Measurements from ENCODE around the gene LAMA4. TPM values are rescaled to one million over a fixed set of nuclear protein-coding genes. Genes with fewer than 3 reads are reported as not detected.

Gene LAMA4
- total RNA-seq, 1 experiment from 2014 or later = not detected

- Histone ChIP-seq H3K27ac (ENCODE audit: low read length) (no peak overlapping the region), H3K27me3 (ENCODE audit: low read length) (no peaks in the 10 kb centered on the region), H3K4me3 (ENCODE audit: low read length) (no peak overlapping the region), H3K4me1 (ENCODE audit: low read length) (no peaks in the 10 kb centered on the region), H3K9ac (ENCODE audit: low read length) (no peak overlapping the region), H4K20me1 (ENCODE audit: insufficient read depth, low read depth, low read length) (no peaks in the 10 kb centered on the region), H3K79me2 (ENCODE audit: low read length) (no peaks in the 10 kb centered on the region), H3K36me3 (ENCODE audit: insufficient read depth, low read length) (no peaks in the 10 kb centered on the region), H3K9me3 (ENCODE audit: low read length) (no peaks in the 10 kb centered on the region), H3K9me2 (replicated peaks; ENCODE audit: insufficient read depth, low read length) (no peaks in the 10 kb centered on the region), H3K4me2 (ENCODE audit: low read depth, low read length, poor library complexity, severe bottlenecking) (no peak overlapping the region), H2AFZ (ENCODE audit: low read length) (no peak overlapping the region)
- DNase-seq = no peak
Measured at GRCh38 chr6:112237595-112237994, 16.8 kb downstream of the LAMA4 start.

GRCh38 chr6:112237066-112237465 lies 17.3 kb downstream of the LAMA4 start:
- H3K4me1 ChIP-seq (ENCODE audit: low read length) = no peaks in the 10 kb centered on the region
- no peaks in the 10 kb centered on the region for H3K27me3 ChIP-seq (ENCODE audit: low read length)
- H3K4me2 ChIP-seq (ENCODE audit: low read depth, low read length, poor library complexity, severe bottlenecking) = no peak overlapping the region
- H3K9ac ChIP-seq (ENCODE audit: low read length) = no peak overlapping the region
- no peaks in the 10 kb centered on the region for H3K36me3 ChIP-seq (ENCODE audit: insufficient read depth, low read length)
- no peak for DNase-seq
- H3K9me3 ChIP-seq (ENCODE audit: low read length) = no peaks in the 10 kb centered on the region
- no peaks in the 10 kb centered on the region for H3K9me2 ChIP-seq (replicated peaks; ENCODE audit: insufficient read depth, low read length)
- H3K27ac ChIP-seq (ENCODE audit: low read length) = no peak overlapping the region
- H2AFZ ChIP-seq (ENCODE audit: low read length) = no peak overlapping the region
- H4K20me1 ChIP-seq (ENCODE audit: insufficient read depth, low read depth, low read length) = no peaks in the 10 kb centered on the region
- no peak overlapping the region for H3K4me3 ChIP-seq (ENCODE audit: low read length)
- H3K79me2 ChIP-seq (ENCODE audit: low read length) = no peaks in the 10 kb centered on the region

- no peak for DNase-seq
- Histone ChIP-seq H3K79me2 (ENCODE audit: low read length) (no peaks in the 10 kb centered on the region), H3K4me3 (ENCODE audit: low read length) (no peak overlapping the region), H3K4me1 (ENCODE audit: low read length) (no peaks in the 10 kb centered on the region), H3K27me3 (ENCODE audit: low read length) (no peaks in the 10 kb centered on the region), H4K20me1 (ENCODE audit: insufficient read depth, low read depth, low read length) (no peaks in the 10 kb centered on the region), H2AFZ (ENCODE audit: low read length) (no peak overlapping the region), H3K9me3 (ENCODE audit: low read length) (no peaks in the 10 kb centered on the region), H3K27ac (ENCODE audit: low read length) (no peak overlapping the region), H3K9ac (ENCODE audit: low read length) (no peak overlapping the region), H3K4me2 (ENCODE audit: low read depth, low read length, poor library complexity, severe bottlenecking) (no peak overlapping the region), H3K36me3 (ENCODE audit: insufficient read depth, low read length) (no peaks in the 10 kb centered on the region), H3K9me2 (replicated peaks; ENCODE audit: insufficient read depth, low read length) (no peaks in the 10 kb centered on the region)
Measured at GRCh38 chr6:112235956-112236355, 18.4 kb downstream of the LAMA4 start.

GRCh38 chr6:112234601-112235000 lies 19.8 kb downstream of the LAMA4 start:
- Histone ChIP-seq H3K79me2 (ENCODE audit: low read length) (no peaks in the 10 kb centered on the region), H3K4me1 (ENCODE audit: low read length) (no peaks in the 10 kb centered on the region), H2AFZ (ENCODE audit: low read length) (no peak overlapping the region), H3K4me2 (ENCODE audit: low read depth, low read length, poor library complexity, severe bottlenecking) (no peak overlapping the region), H3K4me3 (ENCODE audit: low read length) (no peak overlapping the region), H3K27me3 (ENCODE audit: low read length) (no peaks in the 10 kb centered on the region), H3K27ac (ENCODE audit: low read length) (no peak overlapping the region), H3K36me3 (ENCODE audit: insufficient read depth, low read length) (no peaks in the 10 kb centered on the region), H3K9me2 (replicated peaks; ENCODE audit: insufficient read depth, low read length) (no peaks in the 10 kb centered on the region), H4K20me1 (ENCODE audit: insufficient read depth, low read depth, low read length) (no peaks in the 10 kb centered on the region), H3K9ac (ENCODE audit: low read length) (no peak overlapping the region), H3K9me3 (ENCODE audit: low read length) (no peaks in the 10 kb centered on the region)
- no peak for DNase-seq

- no peak overlapping the region for H3K27ac ChIP-seq (ENCODE audit: low read length)
- no peak overlapping the region for H3K4me3 ChIP-seq (ENCODE audit: low read length)
- DNase-seq = no peak
- H3K4me2 ChIP-seq (ENCODE audit: low read depth, low read length, poor library complexity, severe bottlenecking) = no peak overlapping the region
- no peaks in the 10 kb centered on the region for H3K27me3 ChIP-seq (ENCODE audit: low read length)
- H4K20me1 ChIP-seq (ENCODE audit: insufficient read depth, low read depth, low read length) = no peaks in the 10 kb centered on the region
- H2AFZ ChIP-seq (ENCODE audit: low read length) = no peak overlapping the region
- H3K36me3 ChIP-seq (ENCODE audit: insufficient read depth, low read length) = no peaks in the 10 kb centered on the region
- H3K79me2 ChIP-seq (ENCODE audit: low read length) = no peaks in the 10 kb centered on the region
- no peak overlapping the region for H3K9ac ChIP-seq (ENCODE audit: low read length)
- H3K4me1 ChIP-seq (ENCODE audit: low read length) = no peaks in the 10 kb centered on the region
- no peaks in the 10 kb centered on the region for H3K9me2 ChIP-seq (replicated peaks; ENCODE audit: insufficient read depth, low read length)
- H3K9me3 ChIP-seq (ENCODE audit: low read length) = no peaks in the 10 kb centered on the region
Measured at GRCh38 chr6:112233847-112234246, 20.5 kb downstream of the LAMA4 start.

- H3K4me2 ChIP-seq (ENCODE audit: low read depth, low read length, poor library complexity, severe bottlenecking) = no peak overlapping the region
- no peak overlapping the region for H2AFZ ChIP-seq (ENCODE audit: low read length)
- DNase-seq = no peak
- no peak overlapping the region for H3K27ac ChIP-seq (ENCODE audit: low read length)
- no peaks in the 10 kb centered on the region for H3K79me2 ChIP-seq (ENCODE audit: low read length)
- H3K4me1 ChIP-seq (ENCODE audit: low read length) = no peaks in the 10 kb centered on the region
- no peak overlapping the region for H3K9ac ChIP-seq (ENCODE audit: low read length)
- no peaks in the 10 kb centered on the region for H3K9me2 ChIP-seq (replicated peaks; ENCODE audit: insufficient read depth, low read length)
- H3K36me3 ChIP-seq (ENCODE audit: insufficient read depth, low read length) = no peaks in the 10 kb centered on the region
- H3K27me3 ChIP-seq (ENCODE audit: low read length) = no peaks in the 10 kb centered on the region
- no peak overlapping the region for H3K4me3 ChIP-seq (ENCODE audit: low read length)
- no peaks in the 10 kb centered on the region for H3K9me3 ChIP-seq (ENCODE audit: low read length)
- H4K20me1 ChIP-seq (ENCODE audit: insufficient read depth, low read depth, low read length) = no peaks in the 10 kb centered on the region
Measured at GRCh38 chr6:112232845-112233256, 21.5 kb downstream of the LAMA4 start.

GRCh38 chr6:112231594-112232060 lies 22.7 kb downstream of the LAMA4 start:
- no peak for DNase-seq
- H3K4me3 ChIP-seq (ENCODE audit: low read length) = no peak overlapping the region
- H3K4me1 ChIP-seq (ENCODE audit: low read length) = no peaks in the 10 kb centered on the region
- no peaks in the 10 kb centered on the region for H3K9me3 ChIP-seq (ENCODE audit: low read length)
- H2AFZ ChIP-seq (ENCODE audit: low read length) = no peak overlapping the region
- no peak overlapping the region for H3K27ac ChIP-seq (ENCODE audit: low read length)
- H3K9ac ChIP-seq (ENCODE audit: low read length) = no peak overlapping the region
- H4K20me1 ChIP-seq (ENCODE audit: insufficient read depth, low read depth, low read length) = no peaks in the 10 kb centered on the region
- no peaks in the 10 kb centered on the region for H3K9me2 ChIP-seq (replicated peaks; ENCODE audit: insufficient read depth, low read length)
- H3K27me3 ChIP-seq (ENCODE audit: low read length) = no peaks in the 10 kb centered on the region
- H3K36me3 ChIP-seq (ENCODE audit: insufficient read depth, low read length) = no peaks in the 10 kb centered on the region
- H3K79me2 ChIP-seq (ENCODE audit: low read length) = no peaks in the 10 kb centered on the region
- no peak overlapping the region for H3K4me2 ChIP-seq (ENCODE audit: low read depth, low read length, poor library complexity, severe bottlenecking)

- Histone ChIP-seq H3K27me3 (ENCODE audit: low read length) (no peaks in the 10 kb centered on the region), H3K79me2 (ENCODE audit: low read length) (no peaks in the 10 kb centered on the region), H3K4me1 (ENCODE audit: low read length) (no peaks in the 10 kb centered on the region), H3K27ac (ENCODE audit: low read length) (no peak overlapping the region), H3K36me3 (ENCODE audit: insufficient read depth, low read length) (no peaks in the 10 kb centered on the region), H3K4me3 (ENCODE audit: low read length) (no peak overlapping the region), H3K9me2 (replicated peaks; ENCODE audit: insufficient read depth, low read length) (no peaks in the 10 kb centered on the region), H3K9ac (ENCODE audit: low read length) (no peak overlapping the region), H4K20me1 (ENCODE audit: insufficient read depth, low read depth, low read length) (no peaks in the 10 kb centered on the region), H3K9me3 (ENCODE audit: low read length) (no peaks in the 10 kb centered on the region), H3K4me2 (ENCODE audit: low read depth, low read length, poor library complexity, severe bottlenecking) (no peak overlapping the region), H2AFZ (ENCODE audit: low read length) (no peak overlapping the region)
- no peak for DNase-seq
Measured at GRCh38 chr6:112231164-112231563, 23.2 kb downstream of the LAMA4 start.
